Neuron (in vitro differentiated cells): ENCODE measurements around the gene COMMD4.
"Not testable (repeated sequence)": the region's sequence is repeated elsewhere in the genome, so short reads cannot be mapped to it uniquely, and the experiment has no call there.

Experiments used
- H2AFZ ChIP-seq: one replicate; pipeline ENCODE4 v1.6.1; 2013; ENCODE audit warnings: low read depth, mild to moderate bottlenecking, inconsistent platforms, low read length, moderate library complexity
- H3K27me3 ChIP-seq: one replicate; pipeline ENCODE4 v1.6.1; 2013; ENCODE audit warnings: low read length; ENCODE audit not compliant: insufficient read depth
- H3K36me3 ChIP-seq: one replicate; pipeline ENCODE4 v1.6.1; 2013; ENCODE audit warnings: low read length; ENCODE audit not compliant: insufficient read depth
- H3K4me1 ChIP-seq: one replicate; pipeline ENCODE4 v1.6.1; 2013; ENCODE audit warnings: low read length; ENCODE audit not compliant: insufficient read depth
- H3K4me3 ChIP-seq: 2 replicates; pipeline ENCODE4 v1.5.1; 2013; ENCODE audit warnings: mild to moderate bottlenecking, low read length, moderate library complexity
- H3K9me3 ChIP-seq: one replicate; pipeline ENCODE4 v1.6.1; 2013; ENCODE audit warnings: low read length

The COMMD4 gene

GRCh38 chr15:75342221-75342620 is 6.4 kb downstream of the COMMD4 start:
- peaks cover 4% of the 10 kb centered on the region for H3K4me1 ChIP-seq
- H3K4me3 ChIP-seq: no peak overlapping the region
- H3K36me3 ChIP-seq: peaks cover 18% of the 10 kb centered on the region
- no peaks in the 10 kb centered on the region for H3K27me3 ChIP-seq
- no peaks in the 10 kb centered on the region for H3K9me3 ChIP-seq
- H2AFZ ChIP-seq: no peak overlapping the region

- not testable (repeated sequence) for H3K4me3 ChIP-seq, H3K9me3 ChIP-seq, H2AFZ ChIP-seq, H3K27me3 ChIP-seq
- Histone ChIP-seq H3K4me1 (peaks cover 15% of the 10 kb centered on the region), H3K36me3 (peaks cover 14% of the 10 kb centered on the region)
Measured at GRCh38 chr15:75343953-75344352, 8.1 kb downstream of the COMMD4 start.

GRCh38 chr15:75346796-75347221 is 10.9 kb downstream of the COMMD4 start, which contains the start of gene NEIL1:
NEIL1 (plus strand) TSS chr15:75347039; CDS start chr15:75348906, 1,867 bp downstream.
- H3K27me3 ChIP-seq: no peaks in the 10 kb centered on the region

GRCh38 chr15:75347222-75348033 is 11.6 kb downstream of the COMMD4 start:
- Histone ChIP-seq H3K36me3 (no peaks in the 10 kb centered on the region), H3K27me3 (no peaks in the 10 kb centered on the region), H3K4me1 (peaks cover 15% of the 10 kb centered on the region), H3K4me3 (peak overlapping the region; percentile 61), H2AFZ (peak overlapping the region; percentile 92), H3K9me3 (no peaks in the 10 kb centered on the region)

More at GRCh38 chr15:75346796-75347221, 10.9 kb downstream of the COMMD4 start, which contains the start of gene NEIL1:
- Histone ChIP-seq H3K4me3 (peak within 1 kb of the TSS; percentile 61), H2AFZ (peak within 1 kb of the TSS; percentile 92), H3K9me3 (no peaks in the 10 kb centered on the region), H3K36me3 (no peaks in the 10 kb centered on the region), H3K4me1 (peaks cover 15% of the 10 kb centered on the region)

GRCh38 chr15:75348034-75348561 is 12.2 kb downstream of the COMMD4 start:
- Histone ChIP-seq H3K4me3 (peak overlapping the region; percentile 61), H3K27me3 (no peaks in the 10 kb centered on the region), H3K9me3 (no peaks in the 10 kb centered on the region), H3K36me3 (no peaks in the 10 kb centered on the region), H2AFZ (peak overlapping the region; percentile 92), H3K4me1 (peaks cover 15% of the 10 kb centered on the region)

- Histone ChIP-seq H2AFZ (peak overlapping the region; percentile 92), H3K4me3 (peak overlapping the region; percentile 61), H3K27me3 (no peaks in the 10 kb centered on the region), H3K9me3 (no peaks in the 10 kb centered on the region), H3K36me3 (no peaks in the 10 kb centered on the region), H3K4me1 (peaks cover 15% of the 10 kb centered on the region)
Measured at GRCh38 chr15:75348562-75349350, 12.9 kb downstream of the COMMD4 start.

- not testable (repeated sequence) for H3K36me3 ChIP-seq, H2AFZ ChIP-seq, H3K4me3 ChIP-seq, H3K9me3 ChIP-seq, H3K27me3 ChIP-seq
- H3K4me1 ChIP-seq: peaks cover 15% of the 10 kb centered on the region
Measured at GRCh38 chr15:75349351-75349669, 13.4 kb downstream of the COMMD4 start.

GRCh38 chr15:75349851-75350588 is 14.2 kb downstream of the COMMD4 start:
- no peaks in the 10 kb centered on the region for H3K36me3 ChIP-seq

GRCh38 chr15:75350601-75351361 is 14.9 kb downstream of the COMMD4 start:
- no peak overlapping the region for H2AFZ ChIP-seq
- peaks cover 3% of the 10 kb centered on the region for H3K36me3 ChIP-seq
- H3K27me3 ChIP-seq: no peaks in the 10 kb centered on the region
- H3K4me3 ChIP-seq: no peak overlapping the region
- no peaks in the 10 kb centered on the region for H3K9me3 ChIP-seq
- peaks cover 15% of the 10 kb centered on the region for H3K4me1 ChIP-seq

More at GRCh38 chr15:75349851-75350588, 14.2 kb downstream of the COMMD4 start:
- Histone ChIP-seq H3K4me3 (no peak overlapping the region), H2AFZ (no peak overlapping the region), H3K9me3 (no peaks in the 10 kb centered on the region), H3K4me1 (peaks cover 15% of the 10 kb centered on the region), H3K27me3 (no peaks in the 10 kb centered on the region)

GRCh38 chr15:75352186-75353080 is 16.6 kb downstream of the COMMD4 start:
- no peak overlapping the region for H2AFZ ChIP-seq
- peaks cover 9% of the 10 kb centered on the region for H3K4me1 ChIP-seq
- no peak overlapping the region for H3K4me3 ChIP-seq
- H3K27me3 ChIP-seq: no peaks in the 10 kb centered on the region
- peaks cover 16% of the 10 kb centered on the region for H3K36me3 ChIP-seq
- no peaks in the 10 kb centered on the region for H3K9me3 ChIP-seq

- no peaks in the 10 kb centered on the region for H3K9me3 ChIP-seq
- no peaks in the 10 kb centered on the region for H3K27me3 ChIP-seq
- peaks cover 2% of the 10 kb centered on the region for H3K4me1 ChIP-seq
- H3K4me3 ChIP-seq: no peak overlapping the region
- peaks cover 24% of the 10 kb centered on the region for H3K36me3 ChIP-seq
- no peak overlapping the region for H2AFZ ChIP-seq
Measured at GRCh38 chr15:75353604-75354003, 17.7 kb downstream of the COMMD4 start.
